H1 (cell line): ENCODE results near the gene GPR68. TPM values are rescaled to one million over a fixed set of nuclear protein-coding genes. Genes with fewer than 3 reads are reported as not detected.

Experiments
- CTCF ChIA-PET: fragments of 300-600 bp; sonication (Branson Sonifier 250); formaldehyde crosslinking; loops from one replicate; lab custom pipeline; 2021; ENCODE audit not compliant: partially characterized antibody; lab: Charles Lee
- POLR2A ChIA-PET: fragments of 300-600 bp; sonication (Branson Sonifier 250); formaldehyde crosslinking; loops from one replicate; lab custom pipeline; 2021; ENCODE audit warnings: inconsistent platforms; ENCODE audit not compliant: partially characterized antibody; lab: Charles Lee
- DNase-seq, 2 experiments: peaks; one replicate each; pipeline versions ENCODE4 v3.0.0 to v3.0.0-alpha.2; 2010 to 2022; ENCODE audit warnings: low spot score in 2 of 2, low read depth in 1 of 2, mixed read lengths in 1 of 2
- FAIRE-seq: peaks from 2 replicates; lab custom pipeline; 2011; peaks lifted over from hg19 to GRCh38; lab: Jason Lieb, UNC
- H2AFZ ChIP-seq: 2 replicates; pipeline ENCODE4 v1.8.1; 2012; ENCODE audit warnings: low read length, inconsistent platforms
- H2AK5ac ChIP-seq: 2 replicates; pipeline ENCODE4 v1.6.1; 2013; ENCODE audit warnings: low read depth, low read length
- H2BK120ac ChIP-seq: replicated peaks from 2 replicates; pipeline ENCODE3; 2013; ENCODE audit warnings: low read depth, low read length, inconsistent platforms
- H2BK12ac ChIP-seq: 2 replicates; pipeline ENCODE4 v1.6.1; 2013; ENCODE audit warnings: low read depth, low read length
- H2BK15ac ChIP-seq: 2 replicates; pipeline ENCODE4 v1.6.1; 2013; ENCODE audit warnings: low read length
- H2BK20ac ChIP-seq: 2 replicates; pipeline ENCODE4 v1.6.1; 2013; ENCODE audit warnings: low read length
- H2BK5ac ChIP-seq: 2 replicates; pipeline ENCODE4 v1.6.1; 2013; ENCODE audit warnings: low read depth, low read length
- H3K14ac ChIP-seq: 2 replicates; pipeline ENCODE4 v1.6.1; 2013; ENCODE audit warnings: inconsistent platforms; ENCODE audit not compliant: insufficient read length
- H3K18ac ChIP-seq: 2 replicates; pipeline ENCODE4 v1.6.1; 2013; ENCODE audit warnings: low read length; ENCODE audit errors: extremely low read depth
- H3K23ac ChIP-seq: 2 replicates; pipeline ENCODE4 v1.6.1; 2013; ENCODE audit warnings: inconsistent platforms; ENCODE audit not compliant: insufficient read length
- H3K23me2 ChIP-seq: 2 replicates; pipeline ENCODE4 v1.6.1; 2013; ENCODE audit warnings: low read depth, low read length
- H3K27ac ChIP-seq: 2 replicates; pipeline ENCODE4 v1.6.1; 2011; ENCODE audit warnings: low read depth, low read length, inconsistent platforms
- H3K27me3 ChIP-seq, 4 experiments: replicated peaks in 1 of 4; 1 replicate in 1 of 4; 2 replicates in 3 of 4; pipeline versions ENCODE4 v1.6.1 to v1.8.1; 2011 to 2013; ENCODE audit warnings: low read length in 3 of 4, mild to moderate bottlenecking in 3 of 4, inconsistent platforms in 2 of 4, mixed read lengths in 2 of 4, moderate library complexity in 1 of 4; ENCODE audit not compliant: control insufficient read depth in 3 of 4, insufficient read depth in 3 of 4; ENCODE audit errors: extremely low read depth in 1 of 4
- H3K36me3 ChIP-seq, 4 experiments: 2 replicates each; pipeline versions ENCODE4 v1.6.1 to v1.8.1; 2011 to 2013; ENCODE audit warnings: mild to moderate bottlenecking in 4 of 4, low read length in 3 of 4, moderate library complexity in 2 of 4, control low read depth in 1 of 4, inconsistent platforms in 1 of 4; ENCODE audit not compliant: insufficient read depth in 4 of 4, control insufficient read depth in 2 of 4
- H3K4ac ChIP-seq: replicated peaks from 2 replicates; pipeline ENCODE3; 2013; ENCODE audit warnings: low read length, low read depth, mixed read lengths, inconsistent platforms; ENCODE audit not compliant: insufficient read length
- H3K4me1 ChIP-seq, 4 experiments: replicated peaks in 1 of 4; 1 replicate in 1 of 4; 2 replicates in 3 of 4; pipeline versions ENCODE4 v1.6.1 to v1.8.1; 2011 to 2013; ENCODE audit warnings: low read length in 3 of 4, inconsistent platforms in 2 of 4, mixed read lengths in 1 of 4; ENCODE audit not compliant: insufficient read depth in 4 of 4, control insufficient read depth in 3 of 4
- H3K4me2 ChIP-seq, 2 experiments: 2 replicates each; pipeline versions ENCODE4 v1.6.1 to v1.8.1; 2011 to 2013; ENCODE audit warnings: low read depth in 2 of 2, low read length in 2 of 2, control low read depth in 1 of 2, inconsistent platforms in 1 of 2, mild to moderate bottlenecking in 1 of 2; ENCODE audit not compliant: insufficient read depth in 1 of 2
- H3K4me3 ChIP-seq, 4 experiments: fragments of 200-600, 300-600 bp in 1 of 4; sonication (generic), shearing (Covaris generic), sonication (Bioruptor Twin) in 1 of 4; 2 replicates each; pipeline versions ENCODE4 v1.5.1 to v1.8.1; 2011 to 2016; ENCODE audit warnings: low read length in 4 of 4, low read depth in 3 of 4, control low read depth in 2 of 4, inconsistent platforms in 2 of 4, mild to moderate bottlenecking in 2 of 4, mixed read lengths in 1 of 4, moderate library complexity in 1 of 4; ENCODE audit not compliant: insufficient read depth in 2 of 4; ENCODE audit errors: extremely low read depth in 1 of 4
- H3K56ac ChIP-seq: replicated peaks from 2 replicates; pipeline ENCODE3; 2013; ENCODE audit warnings: low read depth, mild to moderate bottlenecking, mixed read lengths, low read length, inconsistent platforms; ENCODE audit not compliant: insufficient read length
- H3K79me1 ChIP-seq: 2 replicates; pipeline ENCODE4 v1.6.1; 2013; ENCODE audit warnings: low read depth, low read length, control low read depth
- H3K79me2 ChIP-seq, 2 experiments: 2 replicates each; pipeline versions ENCODE4 v1.6.1 to v1.8.1; 2012 to 2013; ENCODE audit warnings: low read length in 2 of 2, mild to moderate bottlenecking in 2 of 2, inconsistent platforms in 1 of 2; ENCODE audit not compliant: insufficient read depth in 2 of 2, control insufficient read depth in 1 of 2
- H3K9ac ChIP-seq, 4 experiments: replicated peaks in 1 of 4; 1 replicate in 1 of 4; 2 replicates in 3 of 4; pipeline versions ENCODE4 v1.6.1 to v1.8.1; 2011 to 2013; ENCODE audit warnings: low read depth in 3 of 4, low read length in 3 of 4, control low read depth in 2 of 4, mild to moderate bottlenecking in 2 of 4, moderate library complexity in 2 of 4, inconsistent platforms in 1 of 4; ENCODE audit errors: extremely low read depth in 1 of 4
- H3K9me3 ChIP-seq, 2 experiments: 2 replicates each; pipeline versions ENCODE4 v1.6.1 to v1.8.1; 2012 to 2013; ENCODE audit warnings: mild to moderate bottlenecking in 2 of 2, moderate library complexity in 2 of 2, control low read depth in 1 of 2, inconsistent platforms in 1 of 2, low read depth in 1 of 2, low read length in 1 of 2, mixed read lengths in 1 of 2; ENCODE audit not compliant: insufficient read depth in 2 of 2
- H4K20me1 ChIP-seq, 2 experiments: replicated peaks in 1 of 2; 2 replicates each; pipeline versions ENCODE3 to v1.8.1; 2011 to 2013; ENCODE audit warnings: inconsistent platforms in 2 of 2, low read length in 2 of 2, mild to moderate bottlenecking in 1 of 2; ENCODE audit not compliant: insufficient read depth in 2 of 2, control insufficient read depth in 1 of 2
- H4K5ac ChIP-seq: 2 replicates; pipeline ENCODE4 v1.6.1; 2013; ENCODE audit warnings: low read length, low read depth, mixed read lengths, inconsistent platforms; ENCODE audit not compliant: insufficient read length
- H4K8ac ChIP-seq: 2 replicates; pipeline ENCODE4 v1.8.0; 2013; ENCODE audit warnings: mild to moderate bottlenecking, moderate library complexity, low read length, inconsistent platforms; ENCODE audit not compliant: insufficient read depth; ENCODE audit errors: extremely low read depth
- H4K91ac ChIP-seq: replicated peaks from 2 replicates; pipeline ENCODE3; 2013; ENCODE audit warnings: low read length, mixed read lengths, inconsistent platforms; ENCODE audit not compliant: insufficient read length
- EP300 ChIP-seq, 2 experiments: IDR thresholded peaks; 1 replicate in 1 of 2; 2 replicates in 1 of 2; pipeline ENCODE4 v1.6.1; 2011 to 2012; ENCODE audit warnings: low read depth in 2 of 2, low read length in 2 of 2, mild to moderate bottlenecking in 2 of 2, borderline replicate concordance in 1 of 2, inconsistent platforms in 1 of 2, moderate library complexity in 1 of 2
- EZH2 ChIP-seq: fragments of 200-600 bp; sonication (generic); IDR thresholded peaks from 2 replicates; pipeline ENCODE4 v1.7.1; 2012; ENCODE audit warnings: low read depth, mild to moderate bottlenecking, moderate library complexity, low read length, inconsistent platforms; ENCODE audit not compliant: severe bottlenecking
- GABPA ChIP-seq: IDR thresholded peaks from 2 replicates; pipeline ENCODE4 v1.6.1; 2011; ENCODE audit warnings: mild to moderate bottlenecking, low read length, moderate library complexity, borderline replicate concordance; ENCODE audit not compliant: insufficient read depth
- JUND ChIP-seq: IDR thresholded peaks from 2 replicates; pipeline ENCODE4 v1.6.1; 2011; ENCODE audit warnings: mild to moderate bottlenecking, improper control_type of control experiment, low read length
- KDM5A ChIP-seq: fragments of 200-600 bp; IDR thresholded peaks from 2 replicates; pipeline ENCODE4 v1.7.1; 2012; ENCODE audit warnings: mild to moderate bottlenecking, low read length, inconsistent platforms, mixed read lengths
- RNF2 ChIP-seq: fragments of 200-900, 300-1000 bp; sonication (generic); IDR thresholded peaks from 2 replicates; pipeline ENCODE4 v1.7.1; 2016; ENCODE audit warnings: borderline replicate concordance, low read depth, mild to moderate bottlenecking, antibody characterized with exemption, low read length; ENCODE audit not compliant: poor library complexity, severe bottlenecking; ENCODE audit errors: missing control alignments
- SP4 ChIP-seq: IDR thresholded peaks from 2 replicates; pipeline ENCODE4 v1.6.1; 2012; ENCODE audit warnings: low read length, inconsistent platforms
- SRF ChIP-seq: IDR thresholded peaks from 2 replicates; pipeline ENCODE4 v1.6.1; 2011; ENCODE audit warnings: mild to moderate bottlenecking, low read depth, low read length, moderate library complexity
- TAF1 ChIP-seq: IDR thresholded peaks from 2 replicates; pipeline ENCODE4 v1.6.1; 2011; ENCODE audit warnings: mild to moderate bottlenecking, low read depth, low read length
- TEAD4 ChIP-seq: IDR thresholded peaks from 2 replicates; pipeline ENCODE4 v1.6.1; 2012; ENCODE audit warnings: low read depth, low read length, inconsistent platforms, mixed read lengths
- polyA plus RNA-seq, 7 experiments: library from polyadenylated mRNA; depleted of rRNA in 3 of 7; stranded (reverse) in 5 of 7; unstranded in 2 of 7; fragments of >200 nt in 5 of 7; fragments of 200-250 nt in 2 of 7; gene quantifications; 1 replicate in 5 of 7; 2 replicates in 1 of 7; 4 replicates in 1 of 7; pipeline versions ENCODE4 v1.2.1 to v1.2.3, GENCODE V29; 2011 to 2013; ENCODE audit warnings: missing spikeins in 2 of 7, mixed read lengths in 2 of 7
- total RNA-seq: library from RNA; stranded (reverse); fragmentation: NEBNext Ultra II Directional; extraction: Animal tissue kit (Norgen Biotek cat#: 25700); gene quantifications from 2 replicates; pipeline ENCODE4 v1.2.1, GENCODE V29; 2021

GPR68 gene
- total and polyA plus RNA-seq, 2 of the 8 experiments (the other 6 are each of a cell fraction or from before 2014, with no cell fraction given) = 0.22 to 0.76 TPM

DNA sequence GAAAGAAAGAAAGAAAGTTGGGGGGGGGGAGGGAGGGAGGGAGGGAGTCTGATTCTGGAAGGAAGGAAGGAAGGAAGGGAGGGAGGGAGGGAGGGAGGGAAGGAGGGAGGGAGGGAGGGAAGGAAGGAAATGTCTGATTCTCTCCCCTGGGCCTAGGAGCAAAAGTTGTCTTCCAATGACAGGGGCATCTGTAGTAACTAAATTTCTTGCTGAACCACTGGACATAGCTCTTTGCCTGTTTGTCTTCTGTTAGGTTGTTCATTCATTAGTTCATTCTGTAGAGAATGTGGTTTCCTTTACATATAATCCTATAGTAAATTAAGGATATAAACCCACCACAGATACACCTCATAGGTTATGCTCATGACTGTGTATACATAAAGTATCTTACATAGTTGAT lies 59.9 kb downstream of the GPR68 start:
- Histone ChIP-seq H2BK12ac (no peak overlapping the region), H3K14ac (no peak overlapping the region), H3K4ac (no peak overlapping the region), H4K8ac (no peak overlapping the region), H3K9me3 (no peaks in the 10 kb centered on the region), H3K23me2 (no peaks in the 10 kb centered on the region), H4K20me1 (no peaks in the 10 kb centered on the region), H3K4me2 (no peak overlapping the region), H2BK15ac (no peak overlapping the region), H3K27ac (no peak overlapping the region), H3K79me2 (no peaks in the 10 kb centered on the region), H3K4me3 (no peak overlapping the region), H2AK5ac (no peak overlapping the region), H3K56ac (no peak overlapping the region), H3K79me1 (no peaks in the 10 kb centered on the region), H4K91ac (no peak overlapping the region), H2AFZ (no peak overlapping the region), H2BK120ac (no peak overlapping the region), H3K23ac (no peak overlapping the region), H2BK20ac (no peak overlapping the region), H3K18ac (no peak overlapping the region), H3K4me1 (no peaks in the 10 kb centered on the region), H4K5ac (no peak overlapping the region), H2BK5ac (no peak overlapping the region), H3K36me3 (peaks cover 0 to 20% (median 3%) of the 10 kb centered on the region in 4 experiments; a peak in 5 of 8 replicates), H3K27me3 (no peaks in the 10 kb centered on the region), H3K9ac (no peak overlapping the region)
- CTCF ChIA-PET = interaction anchor here (0.6 to 2.2 kb wide), 7 partner anchors 11 to 300 kb away, joined by 3 to 9 read pairs (median 5); no protein-coding TSS in a partner anchor
- TF ChIP-seq EZH2 (no peak), SRF (no peak), TAF1 (no peak), GABPA (no peak), JUND (no peak), RNF2 (no peak), EP300 (IDR thresholded peaks at IDR 0.05; ENCODE audit: borderline replicate concordance in 1 of 2, low read depth in 2 of 2, low read length in 2 of 2) (no peak), TEAD4 (no peak), SP4 (no peak), KDM5A (no peak)
- no peak for FAIRE-seq
- no peak for DNase-seq
- POLR2A ChIA-PET = interaction anchor here (1.0 to 2.0 kb wide), 2 partner anchors 9 to 10 kb away, joined by 4 to 5 read pairs; no protein-coding TSS in a partner anchor
